ENCODE data around the gene PAK1. TPM values are rescaled to one million over a fixed set of nuclear protein-coding genes. Genes with fewer than 3 reads are reported as not detected.

PAK1 gene
- total and polyA plus RNA-seq, 2 donors (not counting 1 experiment from before 2014, with no cell fraction given), result 34.6 to 37.7 TPM

DNA sequence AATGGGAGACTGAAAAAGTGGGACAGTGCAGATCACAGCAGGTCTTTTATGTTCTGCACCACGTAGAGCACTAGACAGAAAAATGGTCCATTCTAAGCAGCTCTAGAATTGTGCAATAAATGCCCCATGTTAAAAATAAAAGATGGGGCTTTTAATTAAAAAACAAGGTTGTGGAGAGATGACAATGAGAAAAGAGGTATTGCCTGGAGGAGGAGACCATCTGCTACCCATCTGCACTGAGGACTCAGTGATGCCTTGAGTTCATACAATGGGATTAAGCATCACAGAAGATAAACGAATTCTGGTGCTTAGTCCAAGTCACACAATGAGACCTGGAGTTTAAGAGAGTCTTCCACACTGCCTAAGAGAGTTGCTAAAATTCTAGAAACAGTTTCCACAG lies 73.6 kb downstream of the PAK1 start:
- no peak overlapping the region for H2AFZ ChIP-seq (ENCODE audit: low read length)
- no peak overlapping the region for H3K9ac ChIP-seq (ENCODE audit: insufficient read depth, low read length)
- no peak overlapping the region for H3K4me3 ChIP-seq (replicated peaks in 1 of 4; ENCODE audit: control extremely low read depth in 1 of 4, insufficient read depth in 1 of 4, low read depth in 3 of 4, low read length in 4 of 4)
- H3K4me1 ChIP-seq (ENCODE audit: control insufficient read depth, extremely low read depth, insufficient read depth, low read length), result no peaks in the 10 kb centered on the region
- H3K79me2 ChIP-seq (ENCODE audit: control insufficient read depth, insufficient read depth, low read length), result peaks cover 12% of the 10 kb centered on the region
- no peaks in the 10 kb centered on the region for H4K20me1 ChIP-seq (ENCODE audit: control insufficient read depth, extremely low read depth, insufficient read depth, low read length)
- H3K27me3 ChIP-seq (ENCODE audit: control insufficient read depth, insufficient read depth, low read length), result no peaks in the 10 kb centered on the region
- TF ChIP-seq, protein P1, sequence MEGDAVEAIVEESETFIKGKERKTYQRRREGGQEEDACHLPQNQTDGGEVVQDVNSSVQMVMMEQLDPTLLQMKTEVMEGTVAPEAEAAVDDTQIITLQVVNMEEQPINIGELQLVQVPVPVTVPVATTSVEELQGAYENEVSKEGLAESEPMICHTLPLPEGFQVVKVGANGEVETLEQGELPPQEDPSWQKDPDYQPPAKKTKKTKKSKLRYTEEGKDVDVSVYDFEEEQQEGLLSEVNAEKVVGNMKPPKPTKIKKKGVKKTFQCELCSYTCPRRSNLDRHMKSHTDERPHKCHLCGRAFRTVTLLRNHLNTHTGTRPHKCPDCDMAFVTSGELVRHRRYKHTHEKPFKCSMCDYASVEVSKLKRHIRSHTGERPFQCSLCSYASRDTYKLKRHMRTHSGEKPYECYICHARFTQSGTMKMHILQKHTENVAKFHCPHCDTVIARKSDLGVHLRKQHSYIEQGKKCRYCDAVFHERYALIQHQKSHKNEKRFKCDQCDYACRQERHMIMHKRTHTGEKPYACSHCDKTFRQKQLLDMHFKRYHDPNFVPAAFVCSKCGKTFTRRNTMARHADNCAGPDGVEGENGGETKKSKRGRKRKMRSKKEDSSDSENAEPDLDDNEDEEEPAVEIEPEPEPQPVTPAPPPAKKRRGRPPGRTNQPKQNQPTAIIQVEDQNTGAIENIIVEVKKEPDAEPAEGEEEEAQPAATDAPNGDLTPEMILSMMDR (conservative IDR thresholded peaks at IDR 0.05 in 1 of 2, IDR thresholded peaks at IDR 0.05 in 1 of 2; ENCODE audit: low read depth in 1 of 2, low read length in 2 of 2), result no peak
- TF ChIP-seq EZH2 (IDR thresholded peaks at IDR 0.05; ENCODE audit: low read length, missing control alignments), result no peak
- no peaks in the 10 kb centered on the region for H3K9me3 ChIP-seq (ENCODE audit: control insufficient read depth, insufficient read depth, low read depth, low read length)
- no peak for DNase-seq (ENCODE audit: low read depth in 2 of 2)
- H3K36me3 ChIP-seq (ENCODE audit: control insufficient read depth, insufficient read depth, low read length), result no peaks in the 10 kb centered on the region
- no peak overlapping the region for H3K4me2 ChIP-seq (ENCODE audit: extremely low read depth, insufficient read depth, low read length)
- no peak overlapping the region for H3K27ac ChIP-seq (ENCODE audit: insufficient read depth, low read length)

DNA sequence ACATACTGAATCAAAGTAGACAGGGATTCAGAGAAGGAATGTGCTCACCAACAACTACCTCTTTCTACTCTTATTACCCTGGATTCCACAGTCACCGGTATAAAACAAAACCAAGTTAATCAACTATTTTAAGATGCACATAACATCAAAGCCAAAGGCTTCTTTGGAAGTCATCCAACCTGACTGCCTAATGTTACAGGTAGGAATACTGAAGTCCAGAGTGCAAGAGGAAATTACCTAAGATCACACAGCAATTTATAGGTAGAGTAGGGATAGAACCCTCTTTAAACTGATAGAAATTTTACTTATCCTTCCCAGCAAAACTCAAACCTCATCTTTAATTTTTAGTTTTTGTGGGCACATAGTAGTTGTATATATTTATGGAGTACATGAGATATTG lies 76.3 kb downstream of the PAK1 start:
- no peak for DNase-seq (ENCODE audit: low read depth in 2 of 2)
- H2AFZ ChIP-seq (ENCODE audit: low read length), result no peak overlapping the region
- H3K79me2 ChIP-seq (ENCODE audit: control insufficient read depth, insufficient read depth, low read length), result peaks cover 10% of the 10 kb centered on the region
- no peak overlapping the region for H3K4me2 ChIP-seq (ENCODE audit: extremely low read depth, insufficient read depth, low read length)
- no peak overlapping the region for H3K4me3 ChIP-seq (replicated peaks in 1 of 4; ENCODE audit: control extremely low read depth in 1 of 4, insufficient read depth in 1 of 4, low read depth in 3 of 4, low read length in 4 of 4)
- H3K9ac ChIP-seq (ENCODE audit: insufficient read depth, low read length), result no peak overlapping the region
- H3K27ac ChIP-seq (ENCODE audit: insufficient read depth, low read length), result no peak overlapping the region
- H3K27me3 ChIP-seq (ENCODE audit: control insufficient read depth, insufficient read depth, low read length), result no peaks in the 10 kb centered on the region
- TF ChIP-seq, protein P1 (conservative IDR thresholded peaks at IDR 0.05 in 1 of 2, IDR thresholded peaks at IDR 0.05 in 1 of 2; ENCODE audit: low read depth in 1 of 2, low read length in 2 of 2), result no peak
- no peak for TF ChIP-seq EZH2 (IDR thresholded peaks at IDR 0.05; ENCODE audit: low read length, missing control alignments)
- H3K36me3 ChIP-seq (ENCODE audit: control insufficient read depth, insufficient read depth, low read length), result no peaks in the 10 kb centered on the region
- H4K20me1 ChIP-seq (ENCODE audit: control insufficient read depth, extremely low read depth, insufficient read depth, low read length), result no peaks in the 10 kb centered on the region
- H3K9me3 ChIP-seq (ENCODE audit: control insufficient read depth, insufficient read depth, low read depth, low read length), result no peaks in the 10 kb centered on the region
- H3K4me1 ChIP-seq (ENCODE audit: control insufficient read depth, extremely low read depth, insufficient read depth, low read length), result no peaks in the 10 kb centered on the region

DNA sequence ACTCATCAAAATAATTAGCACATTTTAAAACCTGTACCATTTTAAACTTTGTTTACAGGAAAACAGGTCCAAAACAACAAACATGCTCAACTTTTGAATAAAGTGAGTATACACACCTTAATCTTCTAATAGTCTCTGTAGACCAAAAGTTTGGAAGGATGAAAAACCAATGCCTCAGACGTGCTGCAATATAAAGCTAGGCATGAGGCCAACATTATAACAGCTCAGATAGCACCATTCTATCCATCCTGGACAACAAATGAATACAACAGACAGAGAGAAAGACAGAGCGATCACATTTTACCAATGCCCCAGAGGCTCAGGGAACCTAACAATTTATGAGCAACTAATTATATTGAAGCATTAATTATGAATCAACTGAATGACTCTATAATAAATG lies 77.0 kb downstream of the PAK1 start:
- Histone ChIP-seq H4K20me1 (ENCODE audit: control insufficient read depth, extremely low read depth, insufficient read depth, low read length) (no peaks in the 10 kb centered on the region), H3K9ac (ENCODE audit: insufficient read depth, low read length) (no peak overlapping the region), H3K4me3 (replicated peaks in 1 of 4; ENCODE audit: control extremely low read depth in 1 of 4, insufficient read depth in 1 of 4, low read depth in 3 of 4, low read length in 4 of 4) (no peak overlapping the region), H3K36me3 (ENCODE audit: control insufficient read depth, insufficient read depth, low read length) (no peaks in the 10 kb centered on the region), H3K27me3 (ENCODE audit: control insufficient read depth, insufficient read depth, low read length) (no peaks in the 10 kb centered on the region), H3K4me2 (ENCODE audit: extremely low read depth, insufficient read depth, low read length) (no peak overlapping the region), H3K9me3 (ENCODE audit: control insufficient read depth, insufficient read depth, low read depth, low read length) (no peaks in the 10 kb centered on the region), H3K79me2 (ENCODE audit: control insufficient read depth, insufficient read depth, low read length) (peaks cover 4% of the 10 kb centered on the region), H2AFZ (ENCODE audit: low read length) (no peak overlapping the region), H3K27ac (ENCODE audit: insufficient read depth, low read length) (no peak overlapping the region), H3K4me1 (ENCODE audit: control insufficient read depth, extremely low read depth, insufficient read depth, low read length) (no peaks in the 10 kb centered on the region)
- TF ChIP-seq EZH2 (IDR thresholded peaks at IDR 0.05; ENCODE audit: low read length, missing control alignments), result no peak
- TF ChIP-seq, protein P1 (conservative IDR thresholded peaks at IDR 0.05 in 1 of 2, IDR thresholded peaks at IDR 0.05 in 1 of 2; ENCODE audit: low read depth in 1 of 2, low read length in 2 of 2), result no peak
- no peak for DNase-seq (ENCODE audit: low read depth in 2 of 2)
